ENCODE data around the gene SHD.

Gene SHD

DNA sequence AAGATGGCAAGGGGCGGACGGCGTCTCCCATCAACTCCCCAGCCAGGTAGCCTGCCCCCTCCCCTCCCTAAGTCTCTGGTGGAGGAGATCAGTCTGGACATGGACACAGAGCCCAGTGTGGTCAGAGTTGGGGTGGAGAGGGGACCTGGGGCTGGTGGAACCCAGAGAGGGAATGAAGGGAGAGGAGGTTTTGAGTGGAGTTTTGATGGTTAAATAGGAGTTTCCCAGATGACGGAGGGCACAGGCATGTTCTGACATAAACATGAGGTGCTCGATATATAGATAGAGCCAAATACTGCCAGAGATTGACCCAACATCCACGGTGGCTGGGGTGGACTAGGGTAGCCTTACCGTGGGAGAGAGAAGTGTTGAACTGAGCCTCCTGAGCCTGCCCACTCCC, 39.4 kb downstream of the SHD start:
- TF ChIP-seq, protein P1, sequence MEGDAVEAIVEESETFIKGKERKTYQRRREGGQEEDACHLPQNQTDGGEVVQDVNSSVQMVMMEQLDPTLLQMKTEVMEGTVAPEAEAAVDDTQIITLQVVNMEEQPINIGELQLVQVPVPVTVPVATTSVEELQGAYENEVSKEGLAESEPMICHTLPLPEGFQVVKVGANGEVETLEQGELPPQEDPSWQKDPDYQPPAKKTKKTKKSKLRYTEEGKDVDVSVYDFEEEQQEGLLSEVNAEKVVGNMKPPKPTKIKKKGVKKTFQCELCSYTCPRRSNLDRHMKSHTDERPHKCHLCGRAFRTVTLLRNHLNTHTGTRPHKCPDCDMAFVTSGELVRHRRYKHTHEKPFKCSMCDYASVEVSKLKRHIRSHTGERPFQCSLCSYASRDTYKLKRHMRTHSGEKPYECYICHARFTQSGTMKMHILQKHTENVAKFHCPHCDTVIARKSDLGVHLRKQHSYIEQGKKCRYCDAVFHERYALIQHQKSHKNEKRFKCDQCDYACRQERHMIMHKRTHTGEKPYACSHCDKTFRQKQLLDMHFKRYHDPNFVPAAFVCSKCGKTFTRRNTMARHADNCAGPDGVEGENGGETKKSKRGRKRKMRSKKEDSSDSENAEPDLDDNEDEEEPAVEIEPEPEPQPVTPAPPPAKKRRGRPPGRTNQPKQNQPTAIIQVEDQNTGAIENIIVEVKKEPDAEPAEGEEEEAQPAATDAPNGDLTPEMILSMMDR (conservative IDR thresholded peaks at IDR 0.05; ENCODE audit: low read depth, low read length): no peak
- H3K4me3 ChIP-seq (ENCODE audit: low read depth, low read length): no peak overlapping the region
- DNase-seq (ENCODE audit: low read depth): no peak

DNA sequence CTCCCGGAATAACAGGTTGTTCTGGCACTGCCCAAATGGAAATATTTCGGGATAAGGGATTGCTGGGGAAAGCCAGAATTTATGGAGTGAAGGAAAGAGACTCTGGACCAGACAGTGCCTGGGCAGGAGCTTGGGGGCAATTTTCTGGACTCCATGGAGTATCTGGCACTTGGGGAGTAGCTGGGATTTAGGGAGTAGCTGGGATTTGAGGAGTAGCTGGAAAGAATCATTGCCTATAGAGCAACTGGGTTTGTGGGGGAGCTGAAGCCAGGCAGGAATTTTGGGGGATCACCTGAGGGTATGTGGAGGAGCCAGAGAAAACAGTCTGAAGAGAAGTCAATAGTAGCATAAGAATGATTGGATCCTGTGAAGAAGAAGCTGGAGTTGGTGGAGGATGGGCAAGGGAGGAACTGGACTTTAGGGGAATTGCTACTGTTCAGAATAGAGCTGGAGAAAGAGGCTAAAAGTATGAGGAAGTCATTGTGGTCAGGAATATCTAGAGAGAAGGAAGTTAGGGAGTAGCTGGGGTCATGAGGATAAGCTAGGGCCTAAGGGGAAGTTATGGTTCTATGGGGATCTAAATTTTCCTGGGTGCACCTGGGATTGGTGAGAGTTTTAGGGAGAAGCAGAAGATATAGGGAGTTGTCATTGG, 40.1 kb downstream of the SHD start:
- no peak for DNase-seq (ENCODE audit: low read depth)
- TF ChIP-seq, protein P1 (conservative IDR thresholded peaks at IDR 0.05; ENCODE audit: low read depth, low read length): no peak
- H3K4me3 ChIP-seq (ENCODE audit: low read depth, low read length): no peak overlapping the region

DNA sequence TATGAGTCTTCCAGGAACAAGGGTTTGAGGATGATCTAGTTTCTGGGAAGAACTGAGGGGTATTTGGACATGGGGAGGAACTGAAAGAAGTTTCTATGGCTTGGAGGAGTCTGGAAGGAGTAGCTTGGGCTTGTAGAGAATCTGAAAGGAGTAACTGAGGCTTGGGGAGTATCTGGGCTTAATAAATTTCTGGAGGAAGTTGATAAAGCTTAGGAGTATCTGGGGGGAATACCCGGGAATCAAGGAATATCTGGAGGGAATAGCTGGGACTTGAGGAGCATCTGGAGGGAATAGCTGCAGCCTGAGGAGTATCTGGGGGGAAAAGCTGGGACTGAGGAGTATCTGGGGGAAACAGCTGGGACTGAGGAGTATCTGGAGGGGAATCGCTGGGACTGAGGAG, 41.4 kb downstream of the SHD start:
- TF ChIP-seq, protein P1 (conservative IDR thresholded peaks at IDR 0.05; ENCODE audit: low read depth, low read length): no peak
- no peak for DNase-seq (ENCODE audit: low read depth)
- no peak overlapping the region for H3K4me3 ChIP-seq (ENCODE audit: low read depth, low read length)

DNA sequence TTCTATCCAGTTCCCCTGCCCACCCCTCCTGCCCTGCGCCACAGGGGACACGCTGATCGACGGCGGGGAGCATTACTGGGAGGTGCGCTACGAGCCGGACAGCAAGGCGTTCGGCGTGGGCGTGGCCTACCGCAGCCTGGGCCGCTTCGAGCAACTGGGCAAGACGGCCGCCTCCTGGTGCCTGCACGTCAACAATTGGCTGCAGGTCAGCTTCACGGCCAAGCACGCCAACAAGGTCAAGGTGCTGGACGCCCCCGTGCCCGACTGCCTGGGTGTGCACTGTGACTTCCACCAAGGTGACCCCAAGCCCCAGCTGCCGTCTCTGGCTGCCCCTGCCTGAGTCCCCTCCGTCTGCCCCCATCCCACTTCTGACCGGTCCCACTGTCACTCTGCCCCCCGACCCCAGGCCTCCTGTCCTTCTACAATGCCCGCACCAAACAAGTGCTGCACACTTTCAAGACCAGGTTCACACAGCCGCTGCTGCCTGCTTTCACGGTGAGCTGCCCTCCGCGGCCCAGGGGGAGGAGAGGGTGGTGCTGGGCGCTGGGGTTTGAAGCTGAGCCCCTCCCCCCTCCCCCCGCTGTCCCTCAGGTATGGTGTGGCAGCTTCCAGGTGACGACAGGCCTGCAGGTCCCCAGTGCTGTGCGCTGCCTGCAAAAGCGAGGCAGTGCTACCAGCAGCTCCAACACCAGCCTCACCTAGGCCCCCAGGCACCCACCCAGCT, 44.0 kb downstream of the SHD start:
- DNase-seq (ENCODE audit: low read depth): no peak
- TF ChIP-seq, protein P1 (conservative IDR thresholded peaks at IDR 0.05; ENCODE audit: low read depth, low read length): no peak
- no peak overlapping the region for H3K4me3 ChIP-seq (ENCODE audit: low read depth, low read length)

DNA sequence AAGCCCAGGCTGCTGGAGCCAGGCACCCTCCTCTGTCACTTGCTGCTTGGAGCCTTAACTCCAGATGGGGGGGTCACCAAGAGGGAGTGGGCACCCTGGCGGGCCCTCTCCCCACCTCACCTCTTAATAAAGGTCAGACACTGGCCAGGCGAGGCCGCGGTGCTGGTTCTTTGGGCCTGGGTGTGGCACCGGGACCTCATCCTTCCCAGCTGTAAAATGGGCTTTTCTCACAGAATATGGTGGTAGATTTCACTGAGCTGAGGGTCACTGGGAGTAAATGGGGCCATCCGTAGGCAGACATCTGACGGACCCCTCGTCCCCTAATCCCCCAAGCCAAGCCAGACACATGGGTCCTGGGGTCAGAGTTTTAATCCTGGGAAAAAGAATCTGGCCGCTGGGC, 44.6 kb downstream of the SHD start:
- H3K4me3 ChIP-seq (ENCODE audit: low read depth, low read length): no peak overlapping the region
- DNase-seq (ENCODE audit: low read depth): no peak
- TF ChIP-seq, protein P1 (conservative IDR thresholded peaks at IDR 0.05; ENCODE audit: low read depth, low read length): no peak

DNA sequence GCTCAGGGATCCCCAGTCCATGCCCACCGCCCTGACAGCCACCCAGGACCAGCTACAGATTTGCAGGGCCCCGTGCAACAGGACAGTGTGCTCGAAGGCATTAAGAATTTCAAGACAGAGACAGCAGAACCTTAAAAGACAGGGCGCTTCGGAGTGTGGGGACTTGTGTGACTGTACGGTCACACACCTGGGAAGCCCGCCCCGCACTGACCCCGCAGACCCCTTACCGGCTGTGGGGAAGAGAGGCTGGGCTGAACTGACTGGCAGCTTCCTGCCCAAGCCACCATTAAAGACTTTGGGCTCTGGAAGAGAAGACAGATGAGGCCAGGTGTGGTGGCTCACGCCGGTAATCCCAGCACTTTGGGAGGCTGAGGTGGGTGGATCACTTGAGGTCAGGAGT, 45.2 kb downstream of the SHD start:
- H3K4me3 ChIP-seq (ENCODE audit: low read depth, low read length): no peak overlapping the region
- no peak for DNase-seq (ENCODE audit: low read depth)
- TF ChIP-seq, protein P1 (conservative IDR thresholded peaks at IDR 0.05; ENCODE audit: low read depth, low read length): no peak

All from choroid plexus epithelial cell (primary cell).